SHP77 (cell line): ENCODE results near the gene FABP7.
"Not testable (repeated sequence)": the region's sequence is repeated elsewhere in the genome, so short reads cannot be mapped to it uniquely, and the experiment has no call there.

Source experiments
- DNase-seq, 2 experiments: peaks; one replicate each; lab custom pipeline; 2025; lab: John Stamatoyannopoulos, UW

The FABP7 gene

GRCh38 chr6:122779667-122780066 lies at the start of gene FABP7:
TSS of gene FABP7 (plus strand) at chr6:122779716. CDS start at chr6:122779795, 79 bp downstream.
- no peak for DNase-seq

GRCh38 chr6:122730334-122730733 lies 49.2 kb upstream of the FABP7 start:
- no peak for DNase-seq

- DNase-seq: peak in 1 of 2 experiments; percentile 37
These were observed 48.6 kb upstream of the FABP7 start for GRCh38 chr6:122730775-122731386.

GRCh38 chr6:122733259-122733658 lies 46.3 kb upstream of the FABP7 start:
- DNase-seq: no peak

GRCh38 chr6:122734529-122735395 lies 44.8 kb upstream of the FABP7 start:
- DNase-seq: no peak

- DNase-seq: no peak
These were observed 43.9 kb upstream of the FABP7 start for GRCh38 chr6:122735582-122735981.

- DNase-seq: peak; percentile 63 to 69
These were observed 43.4 kb upstream of the FABP7 start for GRCh38 chr6:122736163-122736562.

- DNase-seq: peak in 1 of 2 experiments; percentile 26
These were observed 42.9 kb upstream of the FABP7 start for GRCh38 chr6:122736616-122737015.

GRCh38 chr6:122740091-122740490 lies 39.4 kb upstream of the FABP7 start:
- no peak for DNase-seq

GRCh38 chr6:122740936-122741335 lies 38.6 kb upstream of the FABP7 start:
- DNase-seq: no peak

- not testable (repeated sequence) for DNase-seq
These were observed 35.3 kb upstream of the FABP7 start for GRCh38 chr6:122744247-122744646.

- not testable (repeated sequence) for DNase-seq
These were observed 34.7 kb upstream of the FABP7 start for GRCh38 chr6:122744856-122745255.

GRCh38 chr6:122746688-122747087 lies 32.8 kb upstream of the FABP7 start:
- no peak for DNase-seq

GRCh38 chr6:122747573-122747972 lies 31.9 kb upstream of the FABP7 start:
- DNase-seq: no peak

- DNase-seq: not testable (repeated sequence)
These were observed 30.6 kb upstream of the FABP7 start for GRCh38 chr6:122748945-122749344.

- DNase-seq: peak; percentile 67 to 79
These were observed 30.0 kb upstream of the FABP7 start for GRCh38 chr6:122749451-122750050.

- no peak for DNase-seq
These were observed 28.2 kb upstream of the FABP7 start for GRCh38 chr6:122751326-122751725.

GRCh38 chr6:122752459-122752858 lies 27.1 kb upstream of the FABP7 start:
- DNase-seq: no peak

- no peak for DNase-seq
These were observed 26.4 kb upstream of the FABP7 start for GRCh38 chr6:122753000-122753687.

GRCh38 chr6:122753688-122754056 lies 25.8 kb upstream of the FABP7 start:
- peak; percentile 29 to 63 for DNase-seq

- no peak for DNase-seq
These were observed 25.3 kb upstream of the FABP7 start for GRCh38 chr6:122754191-122754731.

- no peak for DNase-seq
These were observed 23.6 kb upstream of the FABP7 start for GRCh38 chr6:122755901-122756300.
